GM18861 (cell line): ENCODE data around the gene VSIG2.
"Not testable (repeated sequence)": the region's sequence is repeated elsewhere in the genome, so short reads cannot be mapped to it uniquely, and the experiment has no call there.

Experiments used
- ATAC-seq: cut with Tn5 transposase; IDR thresholded peaks from one replicate; pipeline ENCODE4 v1.9.1; 2021; ENCODE audit not compliant: unreplicated experiment

VSIG2 gene

GRCh38 chr11:124751741-124752470, at the start of gene VSIG2:
TSS of gene VSIG2 (minus strand) at chr11:124752255. CDS start at chr11:124752137, 118 bp downstream.
- ATAC-seq = no peak

GRCh38 chr11:124801014-124801413, 49.0 kb upstream of the VSIG2 start:
- ATAC-seq = no peak

GRCh38 chr11:124800226-124800929, 48.3 kb upstream of the VSIG2 start, which contains the start of gene MSANTD2:
TSS of gene MSANTD2 (minus strand) at chr11:124800406. CDS start at chr11:124800380, 26 bp downstream.
- ATAC-seq = peak; percentile 85

- peak; percentile 25 for ATAC-seq
Measured at GRCh38 chr11:124799348-124800225, 47.5 kb upstream of the VSIG2 start.

DNA sequence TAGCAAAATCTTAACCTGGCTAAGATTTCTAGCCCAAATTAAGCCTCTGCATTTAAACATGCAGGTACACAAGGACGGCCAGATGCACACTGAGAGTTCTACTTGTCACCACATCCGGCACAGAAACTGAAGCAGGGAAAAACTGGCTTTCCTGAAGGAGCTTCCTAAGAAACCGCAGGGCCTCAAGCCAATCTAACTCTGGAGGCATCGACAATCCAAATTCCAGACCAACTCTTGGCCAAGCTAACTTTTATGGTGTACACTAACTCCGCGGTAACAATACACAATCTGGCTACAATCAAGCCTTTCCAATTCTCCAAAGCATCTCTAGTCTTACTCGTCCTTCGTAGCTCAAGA, 46.9 kb upstream of the VSIG2 start:
- peak; percentile 16 for ATAC-seq

- no peak for ATAC-seq
Measured at GRCh38 chr11:124796312-124796711, 44.3 kb upstream of the VSIG2 start.

DNA sequence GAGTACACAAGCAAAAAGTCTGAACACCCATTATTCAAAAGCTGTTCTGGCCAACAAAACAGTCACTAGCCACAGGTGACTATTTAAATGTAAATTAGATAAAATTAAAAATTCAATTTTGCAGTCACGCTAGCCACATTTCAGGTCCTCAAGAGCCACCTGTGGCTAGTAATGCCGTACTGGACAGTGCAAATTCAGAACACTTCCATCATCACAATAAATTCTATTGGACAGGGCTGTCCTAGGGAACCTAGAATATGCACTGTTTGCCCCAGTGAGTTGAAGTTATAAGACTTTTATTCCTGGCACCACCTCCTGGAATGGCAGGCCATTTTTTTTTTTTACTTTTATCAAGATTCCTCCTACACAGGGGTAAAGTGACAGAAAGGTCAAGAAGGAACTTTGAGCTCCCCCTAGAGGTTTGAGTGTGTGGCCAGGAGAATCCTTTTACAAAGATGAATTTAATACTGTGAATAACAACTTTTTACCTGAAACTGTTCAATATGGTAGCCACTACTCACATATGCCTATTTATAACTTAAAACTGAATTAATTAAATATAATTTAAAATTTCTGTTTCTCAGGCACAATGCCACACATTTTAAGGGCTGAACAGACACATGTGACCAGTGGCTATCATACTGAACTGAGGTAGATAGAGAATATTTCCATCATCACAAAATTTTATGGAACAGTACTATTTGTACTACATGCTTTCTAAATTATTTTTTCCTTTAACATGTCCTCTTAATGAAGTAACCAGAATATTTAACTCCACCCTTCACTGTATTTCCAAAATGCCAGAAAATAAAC, 41.6 kb upstream of the VSIG2 start:
- no peak for ATAC-seq

GRCh38 chr11:124791626-124792341, 39.7 kb upstream of the VSIG2 start:
- ATAC-seq = peak; percentile 63

GRCh38 chr11:124788521-124788920, 36.5 kb upstream of the VSIG2 start:
- no peak for ATAC-seq

DNA sequence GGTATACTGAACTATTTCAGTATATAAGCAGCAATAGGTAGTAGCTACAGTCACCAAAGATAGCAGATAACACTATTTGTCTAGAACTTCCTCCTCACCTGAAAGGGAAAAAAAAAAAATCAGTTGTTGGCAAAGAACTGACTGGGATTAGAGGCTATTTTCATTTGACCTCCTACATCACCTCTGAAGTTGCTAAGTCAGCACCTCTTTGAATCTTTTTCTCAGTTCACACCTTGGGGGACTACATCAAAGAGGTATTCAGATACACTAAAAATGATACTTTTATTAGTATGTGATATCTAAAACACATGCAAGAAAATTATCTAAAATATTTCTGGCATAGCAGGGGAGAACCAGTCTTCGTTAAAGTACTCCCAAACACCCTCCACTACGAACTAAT, 32.0 kb upstream of the VSIG2 start:
- ATAC-seq = no peak

DNA sequence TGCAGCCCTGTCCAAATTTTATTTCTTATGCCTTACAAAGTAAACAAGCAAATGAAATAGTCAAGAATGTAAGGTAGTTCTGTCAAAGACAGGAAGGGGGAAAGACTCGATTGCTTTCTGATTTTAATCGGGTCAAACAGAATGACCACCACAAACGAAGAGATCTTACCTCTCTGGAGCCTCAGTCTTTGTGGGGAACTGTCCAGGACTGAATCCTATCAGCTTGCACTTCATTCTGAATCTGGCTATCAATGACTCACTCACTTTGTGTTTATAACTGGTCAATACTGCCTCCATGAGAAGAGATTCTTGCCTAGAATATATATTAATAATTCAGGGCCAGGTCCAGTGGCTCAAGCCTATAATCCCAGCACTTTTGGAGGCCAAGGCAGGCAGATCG, 30.9 kb upstream of the VSIG2 start:
- ATAC-seq = no peak

GRCh38 chr11:124779568-124779967, 27.5 kb upstream of the VSIG2 start:
- no peak for ATAC-seq

DNA sequence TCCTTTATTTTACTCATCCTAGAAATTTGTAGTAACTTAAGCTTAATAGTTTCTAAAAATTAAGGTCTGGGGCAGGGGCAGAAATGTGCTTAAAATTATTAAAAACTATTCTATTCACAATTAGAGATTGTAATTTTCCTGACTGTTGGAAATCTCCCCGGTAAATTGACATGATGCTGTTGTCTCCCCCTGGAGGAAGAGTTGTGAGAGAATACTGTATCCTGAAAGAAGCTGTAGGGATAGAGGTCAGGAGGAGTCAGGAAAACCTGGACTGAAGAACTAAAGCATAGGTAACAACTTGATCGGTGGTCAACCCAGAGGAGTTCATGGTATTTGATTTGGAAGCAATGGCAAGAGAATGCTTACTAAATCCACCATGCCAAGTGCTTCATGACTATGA, 26.2 kb upstream of the VSIG2 start:
- no peak for ATAC-seq

DNA sequence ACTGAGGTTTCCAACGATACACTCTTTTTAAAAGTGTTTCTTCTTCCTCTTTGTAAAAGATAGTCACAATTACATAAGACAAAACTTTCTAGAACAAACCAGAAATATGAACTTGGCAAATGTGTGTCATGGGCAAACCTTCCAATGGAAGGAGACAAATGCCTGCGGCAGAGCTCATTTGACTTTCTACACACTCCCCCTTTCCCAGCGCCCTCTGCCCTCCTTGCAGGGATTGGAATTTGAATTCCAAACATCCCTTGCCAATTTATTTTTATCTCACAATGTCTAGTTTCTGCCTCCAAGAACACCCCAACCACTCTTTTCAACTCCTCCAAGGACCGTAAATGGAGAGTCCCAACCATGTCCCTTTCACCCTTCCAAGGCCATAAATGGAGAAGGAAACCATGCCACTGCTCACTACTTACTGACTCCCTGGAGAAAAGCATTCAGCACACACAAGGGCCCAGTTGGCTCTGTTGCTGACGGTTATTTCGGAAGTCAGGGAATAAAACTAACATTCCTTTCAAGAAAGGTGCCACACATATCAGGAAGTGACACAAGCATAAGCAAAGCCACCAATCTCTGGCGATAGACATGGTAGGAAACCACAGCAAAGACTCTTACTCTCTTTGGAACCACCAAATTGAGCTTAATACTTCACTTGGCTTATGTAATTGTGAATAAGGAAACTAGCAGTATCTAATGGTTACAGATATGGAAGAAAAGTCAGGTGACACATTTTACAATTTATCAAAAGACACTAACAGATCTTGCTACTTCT, 25.0 kb upstream of the VSIG2 start:
- no peak for ATAC-seq

DNA sequence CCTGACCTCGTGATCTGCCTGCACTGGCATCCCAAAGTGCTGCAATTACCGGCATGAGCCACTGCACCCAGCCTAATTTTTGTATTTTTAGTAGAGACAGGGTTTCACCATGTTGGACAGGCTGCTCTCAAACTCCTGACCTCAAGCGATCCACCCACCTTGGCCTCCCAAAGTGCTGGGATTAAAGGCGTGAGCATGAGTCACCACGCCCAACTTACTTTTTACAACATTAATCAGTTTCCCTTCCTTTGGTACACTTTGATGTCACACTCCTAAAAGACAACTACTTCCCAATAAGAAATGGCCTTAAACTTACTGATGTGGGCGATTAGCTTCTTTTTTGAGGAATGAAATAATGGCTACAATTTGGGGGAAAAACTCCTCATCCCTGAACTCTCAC, 18.9 kb upstream of the VSIG2 start:
- ATAC-seq = not testable (repeated sequence)

DNA sequence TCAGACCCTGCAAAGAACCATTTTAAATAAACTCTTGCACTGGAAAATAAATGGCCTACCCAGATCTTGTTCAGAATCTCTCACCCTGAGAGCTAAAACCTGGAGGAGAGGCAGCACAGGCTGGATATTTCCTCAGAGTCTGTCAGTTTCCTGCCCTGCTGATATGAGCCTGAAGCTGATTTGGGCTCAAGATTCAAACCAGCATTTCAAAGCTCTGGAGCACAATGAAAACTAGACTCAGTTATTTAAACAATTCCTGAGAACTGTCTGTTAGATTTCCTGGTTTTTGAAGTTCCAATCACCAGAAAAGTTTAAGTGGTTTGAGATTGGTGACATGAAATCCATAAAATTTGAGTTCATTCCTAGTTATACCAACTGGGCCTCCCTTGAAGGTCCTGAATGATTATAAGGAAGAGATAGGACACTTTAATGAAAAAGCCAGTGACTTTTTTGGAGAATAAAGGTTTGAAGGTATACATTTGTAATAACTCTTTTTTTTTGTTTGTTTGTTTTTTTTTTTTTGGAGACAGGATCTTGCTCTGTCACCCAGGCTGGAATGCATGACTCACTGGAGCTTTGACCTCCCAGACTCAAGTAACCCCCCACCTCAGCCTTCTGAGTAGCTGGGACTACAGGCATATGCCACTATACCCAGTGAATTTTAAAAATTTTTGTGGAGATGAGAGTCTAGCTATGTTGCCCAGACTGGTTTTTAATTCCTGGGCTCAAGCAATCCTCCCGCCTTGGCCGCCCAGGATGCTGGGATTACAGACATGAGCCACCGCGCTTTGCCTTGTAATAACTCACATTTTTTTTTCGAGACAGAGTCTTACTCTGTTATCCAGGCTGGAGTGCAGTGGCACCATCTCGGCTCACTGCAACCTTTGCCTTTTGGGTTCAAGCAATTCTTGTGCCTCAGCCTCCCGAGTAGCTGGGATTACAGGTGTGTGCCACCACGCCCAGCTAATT, 18.0 kb upstream of the VSIG2 start:
- ATAC-seq = no peak

DNA sequence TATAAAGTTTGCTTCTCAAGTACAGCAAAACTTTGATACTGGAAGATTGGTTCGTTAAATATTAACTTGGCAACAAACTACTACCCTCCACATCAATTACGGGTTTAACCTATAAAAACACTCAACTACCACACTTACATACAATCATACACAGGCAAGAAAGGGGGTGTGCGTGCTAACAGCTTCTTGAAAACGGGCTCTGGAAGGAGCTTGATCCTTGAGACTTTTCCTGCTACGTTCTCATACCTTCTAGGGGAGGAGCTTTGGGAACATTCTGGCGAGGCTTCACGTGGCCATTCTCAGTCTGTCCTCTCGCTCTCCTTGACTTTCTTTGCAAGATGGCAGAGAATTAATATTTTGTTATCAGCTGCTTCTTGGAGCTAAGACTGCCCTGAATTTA, 16.9 kb upstream of the VSIG2 start:
- ATAC-seq = no peak

DNA sequence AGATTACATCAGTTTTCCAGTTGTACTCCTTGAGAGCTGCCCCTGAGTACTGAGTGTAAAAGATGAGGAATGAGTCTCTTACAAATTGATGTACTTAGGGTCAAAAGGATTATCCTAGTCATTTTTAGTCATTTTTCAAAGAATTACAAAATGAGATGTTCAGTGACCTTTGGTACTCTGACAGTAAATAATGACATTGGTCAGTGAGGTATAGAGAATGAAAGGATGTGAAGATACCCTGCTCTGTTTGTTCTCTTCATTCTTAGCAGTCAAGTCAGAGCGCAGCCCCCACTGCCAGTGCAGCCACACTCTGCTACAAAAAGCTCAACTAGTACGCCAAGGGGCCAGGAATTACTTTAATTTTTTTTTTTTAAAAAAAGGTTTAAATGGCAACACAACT, 14.1 kb upstream of the VSIG2 start:
- ATAC-seq = no peak
